HL-60 (cell line): Measurements from ENCODE around the gene RAP2C.

ENCODE experiments used
- CTCF ChIP-seq: IDR thresholded peaks from one replicate; pipeline ENCODE4 v1.5.1; 2011; ENCODE audit warnings: low read length, control low read depth, inconsistent platforms; ENCODE audit not compliant: insufficient read depth
- REST ChIP-seq: IDR thresholded peaks from 2 replicates; pipeline ENCODE4 v1.6.1; 2012; ENCODE audit warnings: low read depth; ENCODE audit not compliant: insufficient replicate concordance

DNA sequence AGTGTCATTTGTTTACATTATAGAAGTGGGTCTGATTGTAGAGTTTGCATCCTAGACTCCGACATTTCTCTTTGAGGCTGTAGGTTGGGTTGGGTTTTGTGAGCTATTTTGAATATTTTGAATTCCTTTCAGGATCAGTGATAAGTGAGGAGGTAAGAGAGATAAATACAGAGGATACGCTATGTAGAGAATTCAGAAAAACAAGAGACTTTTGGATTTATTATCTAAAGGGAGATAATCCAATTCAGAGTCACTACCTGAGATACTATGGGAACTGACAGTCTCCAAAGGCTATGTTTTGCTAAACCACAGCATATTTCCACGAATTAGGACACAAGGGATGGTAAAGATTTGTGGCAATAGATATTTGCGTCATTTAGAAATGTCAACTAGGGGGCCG lies 16.9 kb upstream of the RAP2C start:
- TF ChIP-seq CTCF (no peak), REST (no peak)
